K562 (cell line): ENCODE results near the gene KCNJ14. TPM values are rescaled to one million over a fixed set of nuclear protein-coding genes. Genes with fewer than 3 reads are reported as not detected.

Source experiments
- CBX1 ChIP-seq: sonication (generic); IDR thresholded peaks from 2 replicates; pipeline ENCODE4 v1.6.1; 2016; ENCODE audit warnings: antibody characterized with exemption, low read depth, mild to moderate bottlenecking
- CREB3 ChIP-seq: fragments of 450-650 bp; conservative IDR thresholded peaks from 2 replicates; pipeline ENCODE4 v1.6.1; 2016; ENCODE audit warnings: missing genetic modification characterization, low read depth, mild to moderate bottlenecking, missing compliant biosample characterization, moderate library complexity
- ETS2 ChIP-seq: IDR thresholded peaks from 2 replicates; pipeline ENCODE4 v1.6.1; 2016; ENCODE audit warnings: borderline replicate concordance, missing genetic modification characterization, mild to moderate bottlenecking, moderate library complexity, missing compliant biosample characterization; ENCODE audit not compliant: poor library complexity, severe bottlenecking
- KAT2B ChIP-seq: IDR thresholded peaks from one replicate; pipeline ENCODE4 v1.6.1; 2012; ENCODE audit warnings: low read depth, mild to moderate bottlenecking, control low read depth, inconsistent platforms, low read length, moderate library complexity
- KLF10 ChIP-seq: fragments of 250-450 bp; sonication (Bioruptor Pico); IDR thresholded peaks from 2 replicates; pipeline ENCODE4 v1.6.1; 2021; ENCODE audit warnings: matching md5 sums
- POLR2A ChIP-seq: fragments of 450-650 bp; conservative IDR thresholded peaks from 2 replicates; pipeline ENCODE4 v1.6.1; 2016
- POLR2G ChIP-seq: fragments of 200-400 bp; formaldehyde crosslinking; IDR thresholded peaks from 2 replicates; pipeline ENCODE4 v1.6.1; 2017; ENCODE audit warnings: low read depth, mild to moderate bottlenecking, antibody characterized with exemption, low read length, moderate library complexity
- PRMT5 ChIP-seq: sonication (generic); formaldehyde crosslinking; IDR thresholded peaks from 2 replicates; pipeline ENCODE4 v1.5.0; 2020; ENCODE audit warnings: missing genetic modification reagents
- RAD21 ChIP-seq, 2 experiments: fragments of 250-450 bp in 1 of 2; fragments of 450-650 bp in 1 of 2; sonication (Bioruptor Pico) in 1 of 2; formaldehyde crosslinking in 1 of 2; IDR thresholded peaks in 1 of 2; conservative IDR thresholded peaks in 1 of 2; 2 replicates each; pipeline versions ENCODE4 v1.4.0 to v1.8.0; 2020 to 2022; ENCODE audit warnings: mild to moderate bottlenecking in 2 of 2, moderate library complexity in 1 of 2
- SNRNP70 ChIP-seq: fragments of 200-400 bp; formaldehyde crosslinking; optimal IDR thresholded peaks from 2 replicates; pipeline ENCODE3; 2017; ENCODE audit warnings: low read depth, low read length
- TAF1 ChIP-seq: IDR thresholded peaks from 2 replicates; pipeline ENCODE4 v1.6.1; 2011; ENCODE audit warnings: mild to moderate bottlenecking, low read length, moderate library complexity; ENCODE audit not compliant: insufficient read depth, control insufficient read depth, severe bottlenecking; ENCODE audit errors: extremely low read depth
- TOE1 ChIP-seq, 2 experiments: fragments of 450-650 bp in 1 of 2; sonication (generic) in 1 of 2; formaldehyde crosslinking in 1 of 2; IDR thresholded peaks; 2 replicates each; pipeline versions ENCODE4 v1.7.1 to v1.8.0; 2016 to 2022; ENCODE audit warnings: borderline replicate concordance in 2 of 2, mild to moderate bottlenecking in 2 of 2, antibody characterized with exemption in 1 of 2, inconsistent platforms in 1 of 2, low read depth in 1 of 2, missing genetic modification reagents in 1 of 2, moderate library complexity in 1 of 2
- YBX1 ChIP-seq: fragments of 450-650 bp; IDR thresholded peaks from 2 replicates; pipeline ENCODE4 v1.7.1; 2016; ENCODE audit warnings: mild to moderate bottlenecking
- ZBTB43 ChIP-seq: sonication (generic); formaldehyde crosslinking; IDR thresholded peaks from 2 replicates; pipeline ENCODE4 v1.8.0; 2023; ENCODE audit warnings: mild to moderate bottlenecking, missing genetic modification reagents
- ZKSCAN8 ChIP-seq: fragments of 200-800 bp; sonication (Bioruptor generic); IDR thresholded peaks from 2 replicates; pipeline ENCODE4 v1.6.1; 2016; ENCODE audit warnings: missing genetic modification characterization, missing compliant biosample characterization
- ZNF133 ChIP-seq: fragments of 250-450 bp; sonication (Bioruptor Pico); IDR thresholded peaks from 2 replicates; pipeline ENCODE4 v1.4.0; 2020; ENCODE audit warnings: mild to moderate bottlenecking
- ZNF507 ChIP-seq: conservative IDR thresholded peaks from 2 replicates; pipeline ENCODE4 v1.6.1; 2017; ENCODE audit warnings: missing genetic modification characterization, missing compliant biosample characterization
- ZNF511 ChIP-seq: sonication (generic); formaldehyde crosslinking; IDR thresholded peaks from 2 replicates; pipeline ENCODE4 v1.8.0; 2022; ENCODE audit warnings: mild to moderate bottlenecking, missing genetic modification reagents
- ZNF764 ChIP-seq: fragments of 250-450 bp; sonication (Bioruptor Pico); IDR thresholded peaks from 2 replicates; pipeline ENCODE4 v1.4.0; 2020; ENCODE audit warnings: low read depth, mild to moderate bottlenecking, moderate library complexity
- polyA plus RNA-seq, 8 experiments: library from polyadenylated mRNA; depleted of rRNA in 4 of 8; stranded (reverse) in 5 of 8; unstranded in 3 of 8; fragments of >200 nt; fragmentation: Nextera tagmentation in 2 of 8; fragmentation: Illumina TruSeq in 1 of 8; extraction: Ambion mirVana in 2 of 8; extraction: Trizol in 1 of 8; gene quantifications; 2 replicates each; pipeline versions ENCODE4 v1.2.1 to v1.2.3, GENCODE V29; 2011 to 2014; ENCODE audit warnings: inconsistent platforms in 1 of 8, missing spikeins in 1 of 8
- total RNA-seq, 7 experiments: library from RNA; depleted of rRNA in 6 of 7; stranded (reverse); fragments of >200 nt in 6 of 7; fragmentation: Illumina TruSeq in 2 of 7; extraction: Trizol in 2 of 7; gene quantifications; 2 replicates each; pipeline versions ENCODE4 v1.2.1 to v1.2.3, GENCODE V29; 2011 to 2021; ENCODE audit warnings: low replicate concordance in 1 of 7
- TF ChIP-seq, protein P1 (sequence below): fragments of 250-450 bp; sonication (Bioruptor Pico); IDR thresholded peaks from 2 replicates; pipeline ENCODE4 v1.9.0; 2021; ENCODE audit warnings: mild to moderate bottlenecking
- TF ChIP-seq, protein P2 (sequence below): fragments of 450-650 bp; IDR thresholded peaks from 2 replicates; pipeline ENCODE4 v1.6.1; 2016; ENCODE audit warnings: mild to moderate bottlenecking

The KCNJ14 gene
- total and polyA plus RNA-seq, 9 of the 15 experiments (the other 6 are each of a cell fraction or from before 2014, with no cell fraction given) = 0.15 to 1.6 (median 0.49) TPM

- TF ChIP-seq CREB3 (tag) = no peak
- no peak for TF ChIP-seq YBX1
- no peak for TF ChIP-seq KLF10 (CRISPR knock-in tag)
- TF ChIP-seq ZKSCAN8 (CRISPR knock-in tag) = no peak
- TF ChIP-seq ZNF511 (CRISPR knock-in tag) = no peak
- no peak for TF ChIP-seq ZNF507
- TF ChIP-seq TAF1 = peak; percentile 23
- TF ChIP-seq, protein P1, sequence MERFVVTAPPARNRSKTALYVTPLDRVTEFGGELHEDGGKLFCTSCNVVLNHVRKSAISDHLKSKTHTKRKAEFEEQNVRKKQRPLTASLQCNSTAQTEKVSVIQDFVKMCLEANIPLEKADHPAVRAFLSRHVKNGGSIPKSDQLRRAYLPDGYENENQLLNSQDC = no peak
- TF ChIP-seq ZBTB43 (CRISPR knock-in tag) = no peak
- 0 out of 2 replicates have a peak, but pooled peaks have one; percentile 2 for TF ChIP-seq CBX1
- TF ChIP-seq TOE1 (IDR thresholded peaks at IDR 0.05; ENCODE audit: borderline replicate concordance) = 0 out of 2 replicates have a peak, but pooled peaks have one; percentile 10
- TF ChIP-seq TOE1 (CRISPR knock-in tag; IDR thresholded peaks at IDR 0.05; ENCODE audit: borderline replicate concordance, low read depth) = no peak
- TF ChIP-seq, protein P2, sequence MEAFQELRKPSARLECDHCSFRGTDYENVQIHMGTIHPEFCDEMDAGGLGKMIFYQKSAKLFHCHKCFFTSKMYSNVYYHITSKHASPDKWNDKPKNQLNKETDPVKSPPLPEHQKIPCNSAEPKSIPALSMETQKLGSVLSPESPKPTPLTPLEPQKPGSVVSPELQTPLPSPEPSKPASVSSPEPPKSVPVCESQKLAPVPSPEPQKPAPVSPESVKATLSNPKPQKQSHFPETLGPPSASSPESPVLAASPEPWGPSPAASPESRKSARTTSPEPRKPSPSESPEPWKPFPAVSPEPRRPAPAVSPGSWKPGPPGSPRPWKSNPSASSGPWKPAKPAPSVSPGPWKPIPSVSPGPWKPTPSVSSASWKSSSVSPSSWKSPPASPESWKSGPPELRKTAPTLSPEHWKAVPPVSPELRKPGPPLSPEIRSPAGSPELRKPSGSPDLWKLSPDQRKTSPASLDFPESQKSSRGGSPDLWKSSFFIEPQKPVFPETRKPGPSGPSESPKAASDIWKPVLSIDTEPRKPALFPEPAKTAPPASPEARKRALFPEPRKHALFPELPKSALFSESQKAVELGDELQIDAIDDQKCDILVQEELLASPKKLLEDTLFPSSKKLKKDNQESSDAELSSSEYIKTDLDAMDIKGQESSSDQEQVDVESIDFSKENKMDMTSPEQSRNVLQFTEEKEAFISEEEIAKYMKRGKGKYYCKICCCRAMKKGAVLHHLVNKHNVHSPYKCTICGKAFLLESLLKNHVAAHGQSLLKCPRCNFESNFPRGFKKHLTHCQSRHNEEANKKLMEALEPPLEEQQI = no peak
- peak; percentile 84 for TF ChIP-seq POLR2G
- TF ChIP-seq ZNF764 = no peak
- no peak for TF ChIP-seq SNRNP70
- TF ChIP-seq KAT2B = no peak
- TF ChIP-seq RAD21 (CRISPR knock-in tag; conservative IDR thresholded peaks at IDR 0.05 in 1 of 2, IDR thresholded peaks at IDR 0.05 in 1 of 2) = no peak
- no peak for TF ChIP-seq PRMT5 (CRISPR knock-in tag)
- peak; percentile 75 for TF ChIP-seq POLR2A
- no peak for TF ChIP-seq ZNF133 (CRISPR knock-in tag)
- no peak for TF ChIP-seq ETS2 (tag)
Observed at GRCh38 chr19:48492925-48493717, 37.7 kb downstream of the KCNJ14 start (continued).
